CD4-positive, alpha-beta T cell treated with Interleukin-21 for 1 hour (primary cell): ENCODE results near the gene GNG11.
"Not testable (repeated sequence)": the region's sequence is repeated elsewhere in the genome, so short reads cannot be mapped to it uniquely, and the experiment has no call there.

Experiments used
- DNase-seq: peaks from one replicate; pipeline ENCODE4 v3.0.0-alpha.2; 2020

GNG11 gene

GRCh38 chr7:93921607-93922566 is at the start of gene GNG11:
GNG11 (plus strand) TSS chr7:93921735; CDS start chr7:93922138, 403 bp downstream.
- no peak for DNase-seq

GRCh38 chr7:93873998-93874574 is 47.4 kb upstream of the GNG11 start:
- no peak for DNase-seq

GRCh38 chr7:93877742-93878141 is 43.8 kb upstream of the GNG11 start:
- no peak for DNase-seq

GRCh38 chr7:93879356-93879755 is 42.2 kb upstream of the GNG11 start:
- no peak for DNase-seq

DNA sequence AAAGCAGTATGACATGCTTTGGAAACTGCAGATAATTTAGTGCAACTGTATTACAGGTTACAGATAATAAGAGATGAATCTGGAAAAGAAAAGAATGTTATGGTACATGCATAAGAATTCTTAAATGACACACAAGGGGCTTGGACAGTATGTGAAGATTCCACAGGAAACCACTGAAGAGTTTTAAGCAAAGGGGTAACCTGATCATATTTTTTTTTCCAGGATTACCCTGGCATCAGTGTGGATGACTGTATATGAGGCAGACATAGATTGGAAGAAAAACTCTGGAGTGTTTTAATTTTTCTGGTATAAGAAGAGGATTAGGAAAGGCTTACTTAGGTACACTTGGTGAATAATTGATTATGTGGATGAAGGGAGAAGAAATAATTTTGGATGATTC is 39.1 kb upstream of the GNG11 start:
- no peak for DNase-seq

- no peak for DNase-seq
Observed at GRCh38 chr7:93883078-93883916, 38.2 kb upstream of the GNG11 start.

GRCh38 chr7:93883917-93884345 is 37.6 kb upstream of the GNG11 start:
- DNase-seq = no peak

GRCh38 chr7:93884541-93884940 is 37.0 kb upstream of the GNG11 start:
- no peak for DNase-seq

- no peak for DNase-seq
Observed at GRCh38 chr7:93889261-93889660, 32.3 kb upstream of the GNG11 start.

GRCh38 chr7:93890041-93890463 is 31.5 kb upstream of the GNG11 start:
- DNase-seq = no peak

DNA sequence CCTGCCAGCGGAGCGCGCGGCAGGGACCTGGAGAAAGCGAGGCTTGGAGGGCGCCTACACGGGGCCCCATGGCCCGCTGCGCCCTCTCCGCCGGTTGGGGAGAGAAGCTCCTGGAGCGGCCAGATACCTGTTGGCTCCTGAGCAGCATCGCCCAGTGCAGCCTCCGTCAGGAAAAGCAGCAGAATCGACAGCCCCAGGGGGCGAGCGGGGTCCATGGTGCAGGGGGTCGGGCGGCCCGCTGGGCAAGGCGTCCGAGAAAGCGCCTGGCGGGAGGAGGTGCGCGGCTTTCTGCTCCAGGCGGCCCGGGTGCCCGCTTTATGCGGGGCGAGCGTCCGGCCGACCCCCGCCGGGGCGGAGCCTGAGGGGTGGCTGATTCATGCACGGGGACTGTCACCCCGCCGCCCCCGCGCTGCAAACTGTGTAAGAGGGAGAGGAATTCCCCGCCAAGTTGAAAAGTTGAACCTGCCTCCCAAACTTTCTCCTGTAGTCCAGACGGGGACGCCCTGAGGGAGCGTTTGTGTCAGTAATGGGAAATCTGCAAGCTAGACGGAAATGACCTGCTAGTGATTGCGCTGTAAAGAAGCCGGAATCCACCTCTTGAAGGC is 31.0 kb upstream of the GNG11 start, which contains the start of gene TFPI2:
Gene TFPI2 (minus strand): TSS at position 290 of the 605 bp plus-strand sequence. CDS start 75 bp downstream, at position 215.
- DNase-seq = no peak

GRCh38 chr7:93894426-93894825 is 27.1 kb upstream of the GNG11 start:
- DNase-seq = no peak

- no peak for DNase-seq
Observed at GRCh38 chr7:93894966-93895640, 26.4 kb upstream of the GNG11 start.

DNA sequence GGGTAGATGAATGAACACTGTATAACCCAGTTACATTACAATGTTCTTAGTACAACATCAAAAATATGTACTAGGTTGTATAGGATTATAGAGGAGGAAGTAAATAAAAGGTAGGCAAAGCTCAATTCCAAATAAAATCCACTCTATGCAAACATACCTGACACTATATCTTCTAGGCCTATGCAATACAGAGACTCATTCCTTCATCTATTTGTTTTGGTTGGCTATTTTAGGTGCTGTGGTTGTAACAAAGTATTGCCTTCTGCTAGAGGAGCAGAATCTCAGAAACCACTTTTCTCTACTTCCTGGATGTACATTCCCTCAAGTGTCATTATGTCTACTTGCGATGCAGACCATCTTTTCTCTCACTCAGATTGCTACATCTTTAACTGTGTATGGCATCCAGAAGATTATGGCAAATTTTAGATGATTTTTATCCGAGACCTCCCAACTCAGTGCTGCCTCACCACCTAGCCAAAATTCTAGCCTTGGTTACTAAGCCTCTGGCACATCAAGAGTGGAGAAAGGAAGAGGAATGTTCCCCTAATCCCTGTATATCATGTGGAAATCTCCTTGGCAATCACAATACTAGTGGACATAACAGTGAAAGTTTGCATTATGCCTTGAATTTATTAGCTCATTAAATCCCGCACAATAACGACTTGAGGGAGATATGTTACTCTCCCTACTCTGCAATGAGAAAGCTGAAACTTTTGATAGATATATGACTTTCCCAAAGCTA is 25.5 kb upstream of the GNG11 start:
- DNase-seq = no peak

DNA sequence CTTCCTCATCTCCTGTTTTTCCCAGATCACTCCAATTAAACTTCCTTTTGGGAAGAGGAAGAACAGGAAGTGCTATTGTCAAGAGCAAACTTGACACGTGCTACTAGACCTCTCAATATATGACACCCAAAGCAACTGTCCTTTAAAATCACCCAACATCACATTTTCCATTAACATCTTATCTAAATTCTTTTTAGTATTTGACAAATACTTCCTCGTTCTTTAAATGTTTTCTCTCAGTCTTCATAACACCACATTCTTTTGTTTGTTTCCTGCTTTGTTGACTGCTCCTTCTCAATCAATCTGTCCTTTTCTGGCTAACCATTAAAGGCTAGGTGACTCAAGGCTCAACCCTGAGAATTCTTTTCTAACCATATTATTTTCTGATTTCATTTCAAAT is 23.9 kb upstream of the GNG11 start:
- DNase-seq = no peak

DNA sequence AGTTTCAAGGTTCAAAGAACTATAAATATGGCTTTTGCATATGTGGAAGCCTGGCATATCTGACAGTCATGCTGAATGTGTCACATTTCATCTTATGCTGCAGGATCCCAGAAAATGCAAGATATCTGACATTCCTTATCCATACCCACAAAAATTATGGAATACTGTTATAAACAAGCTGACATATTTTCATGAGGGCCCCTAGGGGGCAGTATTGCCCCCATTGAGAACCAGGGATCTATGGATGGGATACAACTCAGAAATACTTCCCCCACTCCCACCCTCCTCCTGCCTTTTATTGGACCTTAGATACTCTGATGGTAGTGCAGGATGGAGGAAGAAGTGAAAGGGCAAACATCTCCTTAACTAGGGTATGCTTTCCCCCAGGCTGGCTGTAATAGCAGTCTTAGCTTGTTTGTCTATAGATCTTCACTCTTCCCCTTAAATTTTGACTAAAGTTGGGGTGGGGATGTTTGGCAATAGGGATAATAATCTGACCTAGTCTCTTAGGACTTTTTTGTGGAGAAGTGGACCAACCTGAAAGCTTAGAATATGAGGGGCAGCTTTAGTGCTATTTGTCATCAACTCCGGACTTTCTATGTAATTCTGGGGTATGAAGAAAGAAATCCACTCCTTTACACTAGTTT is 18.6 kb upstream of the GNG11 start:
- DNase-seq = no peak

- DNase-seq = no peak
Observed at GRCh38 chr7:93906267-93906666, 15.3 kb upstream of the GNG11 start, which contains the start of gene GNGT1. GNGT1 (plus strand) TSS chr7:93906567; CDS start chr7:93906747, 180 bp downstream.

DNA sequence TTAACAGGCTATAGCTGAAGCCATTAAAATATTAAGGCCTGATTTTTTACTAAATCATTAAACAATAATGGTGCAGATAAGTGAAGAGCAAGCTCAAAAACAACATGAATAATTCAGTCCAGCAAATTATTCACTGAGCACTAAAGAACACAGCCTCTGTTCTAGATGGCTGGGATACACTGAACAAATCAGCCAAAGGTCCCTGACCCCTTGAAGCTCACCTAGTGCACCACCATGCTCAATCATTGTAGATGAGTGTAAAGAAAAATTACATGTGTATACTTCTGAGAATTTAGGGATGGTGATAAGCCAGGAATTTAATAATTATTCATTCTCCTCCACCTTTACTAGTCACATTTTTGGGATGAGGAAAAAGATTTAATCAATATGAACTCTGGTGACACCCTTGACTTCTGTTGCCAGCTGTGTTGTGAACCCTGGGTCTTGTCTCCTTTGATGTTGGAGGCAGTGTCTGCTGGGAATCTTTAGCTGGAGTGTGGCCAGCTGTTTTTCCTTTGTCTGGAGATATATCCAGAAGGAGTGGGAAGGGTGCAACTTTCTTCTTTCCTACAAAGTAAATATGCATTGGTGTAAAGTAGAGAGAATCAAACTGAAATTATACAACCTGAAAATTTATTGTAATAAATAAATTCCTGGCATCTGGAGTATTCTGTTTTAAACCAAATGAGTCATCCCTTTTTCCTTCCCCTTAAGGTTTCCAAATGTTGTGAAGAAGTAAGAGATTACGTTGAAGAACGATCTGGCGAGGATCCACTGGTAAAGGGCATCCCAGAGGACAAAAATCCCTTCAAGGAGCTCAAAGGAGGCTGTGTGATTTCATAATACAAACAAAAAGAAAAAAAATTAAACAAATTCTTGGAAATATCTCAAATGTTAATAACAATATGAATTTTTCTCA is 11.2 kb upstream of the GNG11 start:
- DNase-seq = no peak

DNA sequence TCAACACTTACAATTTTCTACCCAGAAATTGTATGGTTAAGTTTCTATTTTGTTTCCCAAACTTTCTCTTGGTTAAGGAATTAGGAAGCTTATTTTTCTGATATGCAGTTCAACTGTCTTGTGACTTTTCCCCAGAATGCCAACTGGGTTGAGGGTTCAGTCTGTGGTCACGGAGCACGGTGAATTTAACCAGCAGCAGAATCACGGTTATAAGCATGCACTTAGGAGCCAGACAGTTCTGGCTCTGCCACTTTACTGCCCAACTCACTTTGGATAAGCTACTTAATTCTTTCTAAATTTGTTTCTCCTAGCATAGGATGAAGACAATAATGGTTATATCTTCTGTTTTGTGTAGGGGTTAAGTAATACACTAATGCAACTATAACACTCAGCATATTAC is 10.3 kb upstream of the GNG11 start:
- not testable (repeated sequence) for DNase-seq

- not testable (repeated sequence) for DNase-seq
Observed at GRCh38 chr7:93911661-93912060, 9.9 kb upstream of the GNG11 start.
